Right atrium auricular region (tissue), 2 donors: ENCODE measurements around the gene TMEM239. TPM values are rescaled to one million over a fixed set of nuclear protein-coding genes. Genes with fewer than 3 reads are reported as not detected.
A peak's percentile ranks its signal among the peaks of the same experiment; 100 is the strongest.

ENCODE experiments used
- DNase-seq: peaks from one replicate; pipeline ENCODE4 v3.0.0-alpha.2; 2019; ENCODE audit warnings: low spot score
- H3K27ac ChIP-seq, 2 donors: fragments of 200-600 bp; sonication (generic); 1 replicate in 1 of 2; 2 replicates in 1 of 2; pipeline ENCODE4 v1.5.1; 2016 to 2019
- H3K27me3 ChIP-seq, 2 donors: fragments of 200-600 bp; sonication (generic); one replicate each; pipeline versions ENCODE4 v1.5.1 to v1.6.0; 2017 to 2019
- H3K36me3 ChIP-seq: fragments of 200-600 bp; sonication (generic); one replicate; pipeline ENCODE4 v1.5.1; 2016
- H3K4me1 ChIP-seq, 2 donors: fragments of 200-600 bp; sonication (generic); one replicate each; pipeline versions ENCODE4 v1.5.1 to v1.6.0; 2017 to 2019
- H3K4me3 ChIP-seq, 2 donors: fragments of 200-600 bp; sonication (generic); 1 replicate in 1 of 2; 2 replicates in 1 of 2; pipeline ENCODE4 v1.5.1; 2017 to 2019; ENCODE audit warnings: mild to moderate bottlenecking in 1 of 2, moderate library complexity in 1 of 2
- H3K9me3 ChIP-seq, 2 donors: fragments of 200-600 bp; sonication (generic); one replicate each; pipeline ENCODE4 v1.5.1; 2019
- CTCF ChIP-seq, 2 donors: fragments of 200-600 bp; sonication (generic); IDR thresholded peaks; one replicate each; pipeline ENCODE4 v1.5.1; 2019; ENCODE audit warnings: antibody characterized with exemption in 2 of 2
- total RNA-seq, 2 donors: library from RNA; depleted of rRNA; stranded (reverse); fragments of >200 nt; gene quantifications; one replicate each; pipeline ENCODE4 v1.1.0, GENCODE V29; 2016

TMEM239 gene
- total RNA-seq, 2 donors from 2014 or later, result not detected

- Histone ChIP-seq H3K27me3 (no peaks in the 10 kb centered on the region), H3K4me3 (no peak overlapping the region), H3K27ac (no peak overlapping the region), H3K4me1 (no peaks in the 10 kb centered on the region), H3K9me3 (no peaks in the 10 kb centered on the region), H3K36me3 (peaks cover 39% of the 10 kb centered on the region)
- no peak for DNase-seq
- TF ChIP-seq CTCF (IDR thresholded peaks at IDR 0.05), result no peak
Measured at GRCh38 chr20:2865101-2865500, 48.9 kb downstream of the TMEM239 start.

DNA sequence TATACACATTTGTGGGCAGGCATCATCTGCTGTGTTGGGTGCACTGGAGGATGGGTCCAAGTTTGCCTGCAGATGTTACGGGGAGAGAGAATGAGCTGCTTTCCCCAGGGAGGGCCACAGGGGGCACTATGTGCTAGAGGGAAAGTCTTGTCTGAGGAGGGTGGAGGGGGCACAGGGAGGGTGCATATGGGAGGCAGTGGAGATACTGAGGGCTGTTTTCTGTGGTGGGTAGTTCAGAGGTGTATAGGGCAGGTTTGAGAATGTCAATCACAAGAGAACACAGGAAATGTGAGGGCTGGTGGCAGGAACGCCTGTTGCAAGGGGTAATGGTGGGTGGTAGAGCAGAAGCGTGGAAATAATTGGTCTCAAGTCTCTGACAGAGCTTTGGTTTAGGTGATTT lies 49.5 kb downstream of the TMEM239 start:
- TF ChIP-seq CTCF (IDR thresholded peaks at IDR 0.05), result no peak
- Histone ChIP-seq H3K27me3 (no peaks in the 10 kb centered on the region), H3K9me3 (no peaks in the 10 kb centered on the region), H3K36me3 (peaks cover 36% of the 10 kb centered on the region), H3K4me3 (no peak overlapping the region), H3K27ac (no peak overlapping the region), H3K4me1 (peaks cover 0 to 5% of the 10 kb centered on the region in 2 donors)
- DNase-seq, result no peak

DNA sequence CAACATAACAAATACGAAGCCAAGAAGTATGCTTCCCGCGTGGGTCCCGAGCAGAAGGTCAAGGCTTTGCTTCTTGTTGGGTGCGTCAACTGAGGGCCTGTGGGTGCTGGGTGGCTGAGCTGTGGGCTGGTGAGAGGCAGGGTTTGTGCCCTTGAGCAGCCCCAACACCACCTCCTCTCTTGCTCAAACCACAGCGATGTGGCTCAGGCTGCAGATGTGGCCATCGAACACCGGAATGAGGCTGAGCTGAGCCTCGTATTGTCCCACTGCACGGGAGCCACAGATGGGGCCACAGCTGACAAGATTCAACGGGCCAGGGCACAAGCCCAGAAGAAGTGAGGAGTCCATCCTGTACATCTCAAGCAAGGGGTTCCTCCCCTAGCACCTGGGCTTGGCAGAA lies 50.1 kb downstream of the TMEM239 start:
- Histone ChIP-seq H3K4me3 (no peak overlapping the region), H3K9me3 (no peaks in the 10 kb centered on the region), H3K27me3 (no peaks in the 10 kb centered on the region), H3K27ac (no peak overlapping the region), H3K36me3 (peaks cover 30% of the 10 kb centered on the region), H3K4me1 (peaks cover 0 to 11% of the 10 kb centered on the region in 2 donors)
- DNase-seq, result no peak
- TF ChIP-seq CTCF (IDR thresholded peaks at IDR 0.05), result no peak

- DNase-seq, result peak; percentile 58
- TF ChIP-seq CTCF (IDR thresholded peaks at IDR 0.05), result no peak
- peaks cover 27% of the 10 kb centered on the region for H3K36me3 ChIP-seq
Measured at GRCh38 chr20:2867081-2867864, 51.1 kb downstream of the TMEM239 start.

More at GRCh38 chr20:2867081-2867864, 51.1 kb downstream of the TMEM239 start:
- H3K27ac ChIP-seq, result no peak overlapping the region
- H3K4me3 ChIP-seq, result no peak overlapping the region
- no peaks in the 10 kb centered on the region for H3K9me3 ChIP-seq
- H3K27me3 ChIP-seq, result no peaks in the 10 kb centered on the region
- peaks cover 0 to 19% of the 10 kb centered on the region in 2 donors for H3K4me1 ChIP-seq

Other genes starting within 250 kb of the TMEM239 start
- gene NOP56, start 163.7 kb upstream of the TMEM239 start, total RNA-seq, result 10 to 100 TPM; 30.9 to 47.1 TPM
- gene IDH3B, start 152.1 kb upstream of the TMEM239 start, total RNA-seq, result 100 to 1,000 TPM; 145 to 217 TPM
- gene EBF4, start 123.6 kb upstream of the TMEM239 start, total RNA-seq, result 1 to 10 TPM; 2.5 to 8.5 TPM
- gene CPXM1, start 15.7 kb upstream of the TMEM239 start, total RNA-seq, result 1 to 10 TPM; 2.9 to 4.4 TPM
- not detected for gene C20orf141, start 1.4 kb upstream of the TMEM239 start, total RNA-seq
- gene PCED1A, start 24.3 kb downstream of the TMEM239 start, total RNA-seq, result 10 to 100 TPM in 1 of 2 donors, 1 to 10 TPM in 1; 8.3 to 10.0 TPM
- 10 to 100 TPM; 12.8 to 16.4 TPM for gene VPS16, start 24.4 kb downstream of the TMEM239 start, total RNA-seq
- gene PTPRA, start 57.1 kb downstream of the TMEM239 start, total RNA-seq, result 10 to 100 TPM; 32.8 to 46.0 TPM
- not detected for gene GNRH2, start 227.3 kb downstream of the TMEM239 start, total RNA-seq
- 10 to 100 TPM; 44.7 to 45.4 TPM for gene MRPS26, start 229.7 kb downstream of the TMEM239 start, total RNA-seq